Endodermal cell (in vitro differentiated cells): ENCODE data around the gene MLX. TPM values are rescaled to one million over a fixed set of nuclear protein-coding genes. Genes with fewer than 3 reads are reported as not detected.

Source experiments
- DNase-seq: peaks from one replicate; pipeline ENCODE4 v3.0.0-alpha.2; 2017
- H3K27ac ChIP-seq: 2 replicates; pipeline ENCODE4 v1.5.1; 2013; ENCODE audit warnings: mild to moderate bottlenecking, low read depth, low read length, moderate library complexity
- H3K27me3 ChIP-seq: 2 replicates; pipeline ENCODE4 v1.6.1; 2013; ENCODE audit warnings: mild to moderate bottlenecking, low read length, moderate library complexity; ENCODE audit not compliant: insufficient read depth, control insufficient read depth, poor library complexity, severe bottlenecking
- H3K36me3 ChIP-seq: 2 replicates; pipeline ENCODE4 v1.7.0; 2013; ENCODE audit warnings: mild to moderate bottlenecking, low read length, moderate library complexity; ENCODE audit not compliant: control insufficient read depth, insufficient read depth
- H3K4me1 ChIP-seq: one replicate; pipeline ENCODE4 v1.7.0; 2013; ENCODE audit warnings: low read length; ENCODE audit not compliant: control insufficient read depth, insufficient read depth
- H3K4me3 ChIP-seq: 2 replicates; pipeline ENCODE4 v1.5.1; 2013; ENCODE audit warnings: mild to moderate bottlenecking, low read length, moderate library complexity
- H3K9ac ChIP-seq: 2 replicates; pipeline ENCODE4 v1.6.1; 2013; ENCODE audit warnings: mild to moderate bottlenecking, low read length, moderate library complexity; ENCODE audit not compliant: poor library complexity, severe bottlenecking; ENCODE audit errors: extremely low read depth
- H3K9me3 ChIP-seq: 2 replicates; pipeline ENCODE4 v1.6.1; 2013; ENCODE audit warnings: mild to moderate bottlenecking, low read length, moderate library complexity; ENCODE audit not compliant: control insufficient read depth
- H3K27ac Mint-ChIP-seq: 2 replicates; pipeline ENCODE4 v1.8.0; 2020; ENCODE audit warnings: mixed read lengths
- H3K27me3 Mint-ChIP-seq: 2 replicates; pipeline ENCODE4 v1.8.0; 2021; ENCODE audit warnings: mild to moderate bottlenecking, mixed read lengths; ENCODE audit not compliant: insufficient read depth
- H3K36me3 Mint-ChIP-seq: 2 replicates; pipeline ENCODE4 v1.8.0; 2020; ENCODE audit warnings: low read depth, mixed read lengths
- H3K4me1 Mint-ChIP-seq: 2 replicates; pipeline ENCODE4 v1.8.0; 2020; ENCODE audit warnings: mixed read lengths
- H3K4me3 Mint-ChIP-seq: 2 replicates; pipeline ENCODE4 v1.8.0; 2020; ENCODE audit warnings: mild to moderate bottlenecking, moderate library complexity, mixed read lengths
- H3K9me3 Mint-ChIP-seq: 2 replicates; pipeline ENCODE4 v1.8.0; 2020; ENCODE audit warnings: mild to moderate bottlenecking, mixed read lengths
- CTCF ChIP-seq: fragments of 200-600 bp; sonication (generic); conservative IDR thresholded peaks from 2 replicates; pipeline ENCODE4 v1.5.0; 2021; ENCODE audit warnings: antibody characterized with exemption, mild to moderate bottlenecking
- WGBS, 2 experiments: methylation state at CpG; one replicate each; pipeline versions ENCODE4 v1.1.5 to v1.1.7; 2013; ENCODE audit warnings: missing lambda C conversion rate in 2 of 2, mixed read lengths in 1 of 2; ENCODE audit not compliant: insufficient coverage in 1 of 2, insufficient read length in 1 of 2; 5-methylcytosine and 5-hydroxymethylcytosine counted together
- total RNA-seq, 2 donors: library from RNA; stranded (reverse); fragmentation: NEBNext Ultra II Directional in 1 of 2; extraction: Animal tissue kit (Norgen Biotek cat#: 25700) in 1 of 2; gene quantifications; 2 replicates in 1 of 2; 3 replicates in 1 of 2; pipeline ENCODE4 v1.2.1, GENCODE V29; 2021

Gene MLX
- total RNA-seq, 2 donors from 2014 or later = 37.1 to 38.5 TPM

GRCh38 chr17:42547001-42547461, 19.9 kb upstream of the MLX start:
- no peak overlapping the region for H3K27ac ChIP-seq
- no peak for TF ChIP-seq CTCF
- H3K9ac ChIP-seq = no peak overlapping the region
- H3K9me3 ChIP-seq = no peaks in the 10 kb centered on the region
- H3K36me3 ChIP-seq = no peaks in the 10 kb centered on the region
- no peak overlapping the region for H3K4me3 ChIP-seq
- WGBS, 2 experiments = 90 to 93% methylated on average over 10 to 23 of the region's 23 CpGs
- Mint-ChIP-seq H3K27me3 (no peaks in the 10 kb centered on the region), H3K4me1 (peaks cover 10% of the 10 kb centered on the region), H3K27ac (no peak overlapping the region), H3K4me3 (no peak overlapping the region), H3K36me3 (peaks cover 9% of the 10 kb centered on the region), H3K9me3 (no peaks in the 10 kb centered on the region)
- no peak for DNase-seq
- H3K27me3 ChIP-seq = no peaks in the 10 kb centered on the region
- no peaks in the 10 kb centered on the region for H3K4me1 ChIP-seq

GRCh38 chr17:42547698-42548069, 19.2 kb upstream of the MLX start:
- Histone ChIP-seq H3K36me3 (no peaks in the 10 kb centered on the region), H3K9ac (no peak overlapping the region), H3K4me1 (no peaks in the 10 kb centered on the region), H3K9me3 (no peaks in the 10 kb centered on the region), H3K4me3 (no peak overlapping the region), H3K27me3 (no peaks in the 10 kb centered on the region), H3K27ac (no peak overlapping the region)
- DNase-seq = no peak
- WGBS, 2 experiments = 90 to 91% methylated on average over 8 to 14 of the region's 14 CpGs
- no peak for TF ChIP-seq CTCF
- H3K36me3 Mint-ChIP-seq = peaks cover 9% of the 10 kb centered on the region
- no peaks in the 10 kb centered on the region for H3K27me3 Mint-ChIP-seq
- H3K4me3 Mint-ChIP-seq = peak overlapping the region; percentile 45
- no peak overlapping the region for H3K27ac Mint-ChIP-seq
- peaks cover 10% of the 10 kb centered on the region for H3K4me1 Mint-ChIP-seq
- no peaks in the 10 kb centered on the region for H3K9me3 Mint-ChIP-seq

GRCh38 chr17:42548070-42548837, 18.6 kb upstream of the MLX start:
- Mint-ChIP-seq H3K27ac (no peak overlapping the region), H3K27me3 (no peaks in the 10 kb centered on the region), H3K4me1 (peaks cover 10% of the 10 kb centered on the region), H3K36me3 (peaks cover 9% of the 10 kb centered on the region), H3K4me3 (peak overlapping the region; percentile 45), H3K9me3 (no peaks in the 10 kb centered on the region)
- TF ChIP-seq CTCF = peak; percentile 82
- WGBS, 2 experiments = 11 to 25% methylated on average over 42 to 74 of the region's 74 CpGs
- Histone ChIP-seq H3K9ac (peak overlapping the region; percentile 20), H3K9me3 (no peaks in the 10 kb centered on the region), H3K27ac (peak overlapping the region; percentile 18), H3K4me1 (no peaks in the 10 kb centered on the region), H3K27me3 (no peaks in the 10 kb centered on the region), H3K36me3 (no peaks in the 10 kb centered on the region), H3K4me3 (peak overlapping the region; percentile 62)
- peak; percentile 100 for DNase-seq
